Activated naive CD8-positive, alpha-beta T cell (primary cell): Measurements from ENCODE around the gene PADI3.

Source experiments
- H3K27ac Mint-ChIP-seq: one replicate; pipeline ENCODE4 v1.8.0; 2021; ENCODE audit warnings: mixed read lengths
- H3K27me3 Mint-ChIP-seq: one replicate; pipeline ENCODE4 v1.8.0; 2021; ENCODE audit warnings: mixed read lengths
- H3K36me3 Mint-ChIP-seq: one replicate; pipeline ENCODE4 v1.8.0; 2021; ENCODE audit warnings: mixed read lengths
- H3K4me1 Mint-ChIP-seq: one replicate; pipeline ENCODE4 v1.8.0; 2021; ENCODE audit warnings: low read depth, mixed read lengths
- H3K4me3 Mint-ChIP-seq: one replicate; pipeline ENCODE4 v1.8.0; 2021; ENCODE audit warnings: mild to moderate bottlenecking, mixed read lengths
- H3K9me3 Mint-ChIP-seq: one replicate; pipeline ENCODE4 v1.8.0; 2021; ENCODE audit warnings: low read depth, mixed read lengths

Gene PADI3

DNA sequence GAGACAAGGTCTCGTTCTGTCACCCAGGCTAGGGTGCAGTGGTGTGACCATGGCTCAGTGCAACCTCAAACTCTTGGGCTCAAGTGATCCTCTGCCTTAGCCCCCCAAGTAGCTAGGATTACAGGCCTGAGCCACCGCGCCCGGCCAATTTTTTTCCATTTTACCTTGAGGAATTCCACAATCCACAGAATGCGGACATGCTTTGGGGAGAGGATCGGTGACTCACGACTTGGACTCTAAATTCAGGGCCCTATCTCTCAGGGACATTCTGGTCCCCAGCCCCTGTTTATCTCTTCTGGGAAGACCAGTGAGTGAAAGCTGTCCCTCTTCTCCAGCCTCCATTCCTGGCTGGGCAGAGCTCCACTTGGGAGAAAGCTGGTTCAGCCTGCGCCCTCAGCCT, 38.7 kb upstream of the PADI3 start:
- no peak overlapping the region for H3K4me3 Mint-ChIP-seq
- H3K9me3 Mint-ChIP-seq, result no peaks in the 10 kb centered on the region
- H3K27me3 Mint-ChIP-seq, result peaks cover 21% of the 10 kb centered on the region
- H3K27ac Mint-ChIP-seq, result no peak overlapping the region
- H3K36me3 Mint-ChIP-seq, result peaks cover 2% of the 10 kb centered on the region
- peaks cover 37% of the 10 kb centered on the region for H3K4me1 Mint-ChIP-seq

DNA sequence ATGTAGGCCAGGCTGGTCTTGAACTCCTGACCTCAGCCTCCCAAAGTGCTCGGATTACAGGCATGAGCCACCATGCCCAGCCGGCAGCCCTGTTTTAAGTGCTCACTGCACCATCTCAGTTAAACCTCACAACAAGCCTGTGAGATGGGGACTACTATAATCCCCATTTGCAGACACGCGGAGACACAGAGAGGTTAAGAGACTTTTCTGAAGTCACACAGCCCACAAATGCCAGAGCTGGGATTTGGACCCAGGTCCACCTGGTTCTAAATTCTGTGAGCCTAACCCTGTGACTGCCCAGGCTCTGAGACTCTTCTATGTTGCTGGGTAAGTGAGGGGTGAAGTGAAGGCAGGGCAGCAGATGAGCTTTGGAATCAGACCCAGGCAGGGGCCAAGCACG, 37.5 kb upstream of the PADI3 start:
- H3K27ac Mint-ChIP-seq, result no peak overlapping the region
- H3K36me3 Mint-ChIP-seq, result no peaks in the 10 kb centered on the region
- peaks cover 37% of the 10 kb centered on the region for H3K4me1 Mint-ChIP-seq
- no peak overlapping the region for H3K4me3 Mint-ChIP-seq
- H3K9me3 Mint-ChIP-seq, result no peaks in the 10 kb centered on the region
- H3K27me3 Mint-ChIP-seq, result peaks cover 23% of the 10 kb centered on the region

DNA sequence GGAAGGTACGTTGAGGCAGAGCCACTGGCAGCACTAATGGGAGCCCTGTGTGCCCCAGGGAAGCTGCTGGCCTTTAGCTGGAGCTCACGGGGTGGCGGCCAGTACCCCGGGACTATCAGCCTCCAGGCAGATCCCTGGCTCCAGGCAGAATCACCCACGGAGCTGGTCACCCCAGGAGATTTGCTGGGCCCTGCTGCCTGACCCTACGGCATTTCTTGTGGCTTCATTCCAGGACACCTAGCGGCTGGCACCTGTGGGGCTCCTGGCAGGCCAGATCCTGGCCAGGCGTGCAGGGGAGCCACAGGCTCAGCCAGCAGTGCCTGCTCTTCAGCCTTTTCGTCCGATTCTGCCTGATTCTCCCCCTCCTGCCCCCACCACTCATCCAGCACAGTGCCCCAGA, 36.9 kb upstream of the PADI3 start:
- Mint-ChIP-seq H3K9me3 (no peaks in the 10 kb centered on the region), H3K27ac (no peak overlapping the region), H3K36me3 (no peaks in the 10 kb centered on the region), H3K4me3 (no peak overlapping the region), H3K4me1 (peaks cover 36% of the 10 kb centered on the region), H3K27me3 (peaks cover 23% of the 10 kb centered on the region)

DNA sequence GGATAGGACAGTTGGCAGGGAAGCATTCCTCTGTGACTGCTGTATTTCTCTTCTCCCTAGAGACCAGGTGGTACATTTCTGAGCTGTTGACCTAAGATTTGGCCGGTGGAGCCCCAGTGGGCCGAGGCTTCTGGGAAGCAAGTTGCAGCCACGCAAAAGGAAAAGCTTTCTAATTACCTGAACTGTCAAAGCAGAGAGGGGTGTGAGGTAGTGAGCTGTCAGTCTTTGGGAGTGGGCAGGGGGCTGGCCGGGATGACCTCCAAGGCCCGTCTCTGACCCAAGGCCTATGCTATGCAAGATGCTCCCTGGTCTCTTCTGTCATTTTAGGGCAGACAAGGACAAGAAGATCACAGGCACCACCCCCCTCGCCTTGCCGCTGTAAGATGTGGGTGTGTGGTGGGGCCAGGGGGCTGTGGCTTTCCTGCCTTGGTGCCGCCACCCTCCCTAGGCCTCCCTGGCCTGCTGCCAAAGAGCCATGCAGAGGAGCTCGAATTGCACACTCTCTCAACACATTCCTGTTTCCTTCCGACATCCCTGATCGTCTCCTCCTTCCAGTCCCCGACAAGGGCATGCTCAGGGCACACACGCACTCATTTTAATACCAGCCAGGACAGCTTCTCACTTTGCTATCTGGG, 36.3 kb upstream of the PADI3 start:
- H3K9me3 Mint-ChIP-seq, result no peaks in the 10 kb centered on the region
- H3K27ac Mint-ChIP-seq, result no peak overlapping the region
- no peaks in the 10 kb centered on the region for H3K36me3 Mint-ChIP-seq

DNA sequence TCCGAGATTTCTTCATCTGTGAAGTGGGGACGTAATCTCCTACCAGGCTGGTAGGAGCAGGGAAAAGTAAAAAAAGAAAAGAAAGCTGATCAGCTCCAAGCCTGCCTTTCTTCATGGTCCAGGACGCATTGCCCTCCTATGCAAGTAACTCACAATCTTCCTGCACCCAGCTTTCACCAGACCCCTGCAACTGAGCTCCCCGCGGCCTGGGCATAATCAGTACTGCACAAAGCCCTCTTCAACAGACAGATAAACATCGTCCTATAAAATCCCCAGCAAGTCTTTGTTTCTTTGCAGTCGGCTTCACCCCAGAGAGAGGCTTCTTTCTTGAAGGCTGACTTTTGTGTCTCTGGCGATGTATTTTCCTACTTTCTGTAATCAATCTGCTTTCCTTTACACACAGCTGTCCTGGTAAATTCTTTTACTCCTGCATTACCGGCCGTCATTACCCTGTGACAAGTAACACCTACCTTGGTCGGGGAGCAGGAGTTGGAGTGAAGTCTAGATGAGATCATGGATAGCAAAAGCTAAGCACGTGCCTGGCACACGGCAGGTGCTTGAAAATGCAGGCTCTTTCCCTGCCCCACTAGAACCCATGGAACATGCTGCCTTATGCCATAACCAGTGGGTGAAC, 35.6 kb upstream of the PADI3 start:
- Mint-ChIP-seq H3K27ac (no peak overlapping the region), H3K27me3 (peaks cover 22% of the 10 kb centered on the region), H3K36me3 (no peaks in the 10 kb centered on the region), H3K4me3 (peak overlapping the region; percentile 38), H3K9me3 (no peaks in the 10 kb centered on the region), H3K4me1 (peaks cover 24% of the 10 kb centered on the region)

More for the DNA sequence above, 36.3 kb upstream of the PADI3 start:
- H3K27me3 Mint-ChIP-seq, result peaks cover 21% of the 10 kb centered on the region
- peaks cover 30% of the 10 kb centered on the region for H3K4me1 Mint-ChIP-seq
- peak overlapping the region; percentile 38 for H3K4me3 Mint-ChIP-seq

DNA sequence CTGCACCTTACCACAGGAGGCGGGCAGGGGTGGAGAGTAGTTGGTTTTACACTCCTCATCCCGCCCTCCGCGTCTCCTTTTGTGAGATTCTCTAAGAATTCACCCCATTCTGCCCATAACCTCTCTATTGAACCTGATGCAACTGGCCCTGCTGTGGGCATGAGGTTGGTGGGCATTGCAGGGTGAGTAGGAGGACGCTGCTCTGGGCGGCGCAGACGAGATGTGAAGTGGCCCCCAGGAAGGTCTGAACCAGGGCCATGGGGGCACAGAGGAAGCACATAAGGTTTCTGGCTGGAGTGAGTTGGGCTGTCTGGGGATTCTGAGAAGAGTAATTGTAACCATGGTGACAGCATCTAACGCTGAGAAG, 35.1 kb upstream of the PADI3 start:
- Mint-ChIP-seq H3K4me3 (no peak overlapping the region), H3K9me3 (no peaks in the 10 kb centered on the region), H3K27me3 (peaks cover 22% of the 10 kb centered on the region), H3K4me1 (peaks cover 24% of the 10 kb centered on the region), H3K27ac (no peak overlapping the region), H3K36me3 (no peaks in the 10 kb centered on the region)

DNA sequence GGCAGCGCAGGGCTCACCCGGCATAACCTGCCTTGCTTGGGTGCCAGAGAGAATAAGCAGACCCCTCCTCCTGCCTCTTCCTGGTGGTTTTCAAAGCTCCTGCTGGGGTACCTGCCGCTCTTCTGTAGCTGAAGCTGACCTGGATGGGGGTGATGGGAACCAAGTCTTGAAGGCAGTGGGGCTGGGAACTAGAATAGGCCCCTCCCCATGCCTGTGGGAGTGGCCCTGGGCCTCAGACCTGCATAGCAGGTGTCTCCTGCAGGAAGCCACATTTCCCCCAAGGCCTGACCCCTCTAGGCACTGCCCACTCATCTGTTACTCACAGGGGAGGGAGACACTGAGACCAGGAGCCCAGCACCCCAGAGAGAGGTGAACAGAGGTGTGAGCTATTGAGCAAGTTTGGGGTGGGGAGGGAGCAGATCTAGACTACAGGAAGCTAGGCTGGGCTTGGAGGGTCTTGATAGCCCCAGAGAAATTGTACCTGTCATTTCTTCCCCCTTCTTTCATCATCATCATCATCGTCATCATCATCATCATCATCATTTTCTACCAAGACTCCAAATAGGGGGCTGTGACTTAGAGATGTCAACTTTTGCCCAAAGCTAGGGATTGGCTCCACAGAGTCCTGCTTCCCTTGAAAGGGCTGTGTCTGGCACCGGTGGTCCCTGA, 33.9 kb upstream of the PADI3 start:
- peaks cover 22% of the 10 kb centered on the region for H3K27me3 Mint-ChIP-seq
- no peaks in the 10 kb centered on the region for H3K9me3 Mint-ChIP-seq
- H3K36me3 Mint-ChIP-seq, result no peaks in the 10 kb centered on the region
- peaks cover 24% of the 10 kb centered on the region for H3K4me1 Mint-ChIP-seq
- H3K27ac Mint-ChIP-seq, result no peak overlapping the region
- no peak overlapping the region for H3K4me3 Mint-ChIP-seq

DNA sequence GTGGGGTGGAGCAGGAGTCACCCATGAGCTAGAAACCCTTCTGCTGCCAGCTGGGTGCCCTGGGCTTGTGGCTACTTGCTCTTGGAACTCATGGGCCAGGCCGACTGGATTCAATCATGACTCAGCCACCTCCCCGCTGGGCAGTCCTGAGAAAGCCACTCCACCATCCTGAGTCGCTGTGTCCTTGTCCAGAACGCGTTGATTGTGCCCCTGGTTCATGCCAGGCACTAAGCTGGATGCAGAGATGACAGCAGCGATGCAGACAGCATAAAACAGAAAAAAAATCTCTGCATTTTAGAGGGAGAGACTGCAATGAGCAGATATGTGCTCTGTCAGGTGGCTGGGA, 33.4 kb upstream of the PADI3 start:
- Mint-ChIP-seq H3K27ac (no peak overlapping the region), H3K36me3 (no peaks in the 10 kb centered on the region), H3K27me3 (peaks cover 19% of the 10 kb centered on the region), H3K4me3 (no peak overlapping the region), H3K9me3 (no peaks in the 10 kb centered on the region), H3K4me1 (peaks cover 24% of the 10 kb centered on the region)

DNA sequence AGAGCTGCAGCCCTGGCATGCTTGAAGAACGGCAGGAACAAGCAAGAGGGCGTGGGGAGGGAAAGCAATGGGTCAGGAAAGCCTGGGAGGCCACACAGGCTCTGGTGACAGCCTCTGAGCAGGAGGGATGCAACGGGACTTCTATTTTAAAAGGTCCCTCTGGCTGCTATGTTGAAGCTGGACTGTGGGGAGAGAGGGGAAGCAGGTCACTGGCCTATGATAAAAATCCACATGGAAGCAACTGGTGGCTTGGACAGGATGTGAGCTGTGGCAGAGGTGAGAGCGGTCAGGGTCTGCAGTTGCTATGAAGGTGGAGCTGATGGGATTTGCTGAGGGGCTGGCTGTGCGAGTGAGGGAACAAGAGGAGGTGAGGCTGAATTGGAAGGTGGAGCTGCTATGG, 32.8 kb upstream of the PADI3 start:
- Mint-ChIP-seq H3K4me3 (no peak overlapping the region), H3K4me1 (peaks cover 24% of the 10 kb centered on the region), H3K27ac (no peak overlapping the region), H3K9me3 (no peaks in the 10 kb centered on the region), H3K36me3 (no peaks in the 10 kb centered on the region), H3K27me3 (peaks cover 19% of the 10 kb centered on the region)

DNA sequence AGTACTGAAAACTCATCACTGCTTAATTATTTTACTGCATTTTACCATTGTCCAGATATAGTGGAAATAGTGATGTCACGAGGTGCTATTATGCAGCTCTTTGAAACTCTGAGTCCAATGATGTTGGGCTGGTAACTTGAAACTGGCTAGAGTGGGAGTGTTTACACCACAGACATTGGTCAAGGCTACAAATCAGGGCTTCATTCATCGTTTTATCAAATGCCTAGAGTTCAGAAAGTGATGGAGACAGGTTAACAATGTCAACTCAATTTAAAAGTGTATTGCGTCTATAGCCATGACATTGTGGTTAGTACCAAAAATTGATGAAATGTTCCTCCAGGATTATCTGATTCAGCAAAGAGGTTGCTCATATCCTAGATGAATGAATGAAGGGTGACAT, 31.3 kb upstream of the PADI3 start:
- Mint-ChIP-seq H3K27ac (no peak overlapping the region), H3K9me3 (no peaks in the 10 kb centered on the region), H3K4me1 (peaks cover 14% of the 10 kb centered on the region), H3K4me3 (no peak overlapping the region), H3K36me3 (no peaks in the 10 kb centered on the region), H3K27me3 (peaks cover 25% of the 10 kb centered on the region)

DNA sequence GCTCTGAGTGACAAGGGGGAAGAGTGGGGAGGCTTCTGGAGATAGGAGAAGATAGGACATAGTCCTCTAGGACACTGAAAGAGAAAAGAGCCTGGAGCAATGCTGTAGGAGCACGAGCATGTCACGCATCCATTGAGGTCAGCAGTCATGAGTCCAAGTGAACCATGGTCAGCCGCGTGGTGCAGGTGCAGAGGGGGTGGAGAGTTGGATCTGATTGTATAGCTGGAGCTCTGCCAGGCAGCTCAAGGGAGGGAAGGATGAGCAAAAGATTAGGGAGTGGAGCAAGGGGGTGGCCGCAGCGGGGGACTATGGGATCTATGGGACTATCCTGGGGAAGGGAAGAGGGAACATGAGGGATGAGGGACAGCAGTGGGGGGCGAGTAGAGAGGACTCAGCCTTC, 30.0 kb upstream of the PADI3 start:
- no peak overlapping the region for H3K4me3 Mint-ChIP-seq
- H3K4me1 Mint-ChIP-seq, result peaks cover 1% of the 10 kb centered on the region
- H3K9me3 Mint-ChIP-seq, result no peaks in the 10 kb centered on the region
- peaks cover 22% of the 10 kb centered on the region for H3K27me3 Mint-ChIP-seq
- no peak overlapping the region for H3K27ac Mint-ChIP-seq
- H3K36me3 Mint-ChIP-seq, result no peaks in the 10 kb centered on the region

DNA sequence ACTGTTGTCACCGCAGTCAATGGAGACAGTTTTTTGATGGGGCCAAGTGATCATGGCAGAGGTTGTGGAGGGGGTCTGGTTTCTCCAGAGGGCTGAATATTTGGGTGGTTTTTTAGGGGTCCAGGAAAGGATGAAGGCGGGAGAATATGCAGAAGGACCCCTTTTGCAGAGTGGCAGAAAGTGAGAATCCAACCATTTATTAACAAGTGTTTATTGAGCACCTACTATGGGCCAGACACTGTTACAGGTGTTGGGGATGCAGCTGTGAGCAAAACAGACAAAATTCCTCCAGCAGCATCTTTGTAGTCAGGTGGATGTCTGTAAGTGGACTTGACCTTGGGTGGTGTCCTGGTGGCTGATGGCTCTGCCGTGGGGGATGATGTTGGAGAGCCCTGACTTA, 28.6 kb upstream of the PADI3 start:
- H3K27me3 Mint-ChIP-seq, result peaks cover 17% of the 10 kb centered on the region
- no peaks in the 10 kb centered on the region for H3K36me3 Mint-ChIP-seq
- no peaks in the 10 kb centered on the region for H3K4me1 Mint-ChIP-seq
- no peak overlapping the region for H3K4me3 Mint-ChIP-seq
- no peak overlapping the region for H3K27ac Mint-ChIP-seq
- H3K9me3 Mint-ChIP-seq, result no peaks in the 10 kb centered on the region

DNA sequence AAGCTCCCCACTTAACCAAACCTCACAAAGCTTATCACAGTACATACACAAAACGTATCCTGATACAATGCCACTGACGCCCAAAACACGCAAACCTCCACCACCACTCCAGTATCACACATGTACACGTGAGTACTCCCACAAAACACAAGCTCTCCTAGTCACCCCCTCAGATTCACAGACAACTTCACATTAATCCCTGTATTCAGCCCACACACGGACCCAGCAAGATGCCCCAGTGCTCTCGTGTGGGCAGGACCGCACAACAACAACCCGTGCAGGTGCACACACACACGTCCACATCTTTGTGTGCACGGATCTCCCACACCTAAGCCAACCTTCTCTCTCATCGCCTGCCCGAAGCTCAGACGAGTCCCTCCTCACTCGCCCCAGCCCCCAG, 26.3 kb upstream of the PADI3 start:
- Mint-ChIP-seq H3K27ac (no peak overlapping the region), H3K36me3 (no peaks in the 10 kb centered on the region), H3K27me3 (peaks cover 9% of the 10 kb centered on the region), H3K4me1 (no peaks in the 10 kb centered on the region), H3K4me3 (no peak overlapping the region), H3K9me3 (no peaks in the 10 kb centered on the region)

DNA sequence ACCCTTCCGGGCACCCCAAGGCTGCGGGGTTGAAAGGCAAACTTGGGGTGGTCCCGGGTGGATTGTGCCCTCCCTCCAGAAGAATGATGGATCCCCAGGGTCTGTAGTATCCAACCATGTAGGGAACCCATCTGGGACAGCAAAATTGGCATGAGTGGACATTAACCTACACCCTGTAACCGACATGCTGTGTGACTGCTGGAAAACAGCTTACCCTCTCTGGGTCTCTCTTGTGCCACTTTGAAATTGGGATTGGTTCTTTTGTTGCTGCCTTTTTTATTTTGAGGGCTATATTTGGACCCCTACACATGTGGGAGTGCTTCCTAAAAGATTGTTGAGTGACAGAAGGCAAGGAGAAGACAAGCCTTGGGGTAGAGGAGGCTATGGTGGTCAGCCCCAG, 24.5 kb upstream of the PADI3 start:
- Mint-ChIP-seq H3K4me1 (no peaks in the 10 kb centered on the region), H3K27ac (no peak overlapping the region), H3K36me3 (no peaks in the 10 kb centered on the region), H3K9me3 (no peaks in the 10 kb centered on the region), H3K4me3 (no peak overlapping the region), H3K27me3 (peaks cover 7% of the 10 kb centered on the region)

DNA sequence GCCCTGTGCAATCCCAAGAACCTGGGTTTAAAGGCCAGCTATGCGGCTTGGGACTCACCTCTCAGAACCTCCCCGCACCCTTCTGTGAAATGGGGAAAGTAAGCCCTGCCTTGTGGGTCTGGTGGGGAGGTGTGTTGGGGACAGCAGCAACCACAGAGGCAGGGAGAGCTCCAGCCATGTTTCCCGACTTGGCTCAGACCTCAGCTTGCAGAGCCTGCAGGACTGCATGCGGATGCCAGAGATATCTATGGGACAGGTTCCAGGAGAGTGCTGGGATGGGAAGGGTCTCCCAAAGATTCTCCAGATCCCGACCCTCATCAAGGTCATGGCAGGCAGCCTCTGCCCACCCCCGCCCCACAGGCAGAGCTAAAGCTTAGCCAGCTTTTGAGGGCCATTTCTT, 23.8 kb upstream of the PADI3 start:
- Mint-ChIP-seq H3K36me3 (no peaks in the 10 kb centered on the region), H3K4me1 (no peaks in the 10 kb centered on the region), H3K9me3 (no peaks in the 10 kb centered on the region), H3K27me3 (peaks cover 7% of the 10 kb centered on the region), H3K4me3 (no peak overlapping the region), H3K27ac (no peak overlapping the region)
